Aorta (tissue), 5 donors: ENCODE results near the gene TIAL1. TPM values are rescaled to one million over a fixed set of nuclear protein-coding genes. Genes with fewer than 3 reads are reported as not detected.
"Not testable (repeated sequence)": the region's sequence is repeated elsewhere in the genome, so short reads cannot be mapped to it uniquely, and the experiment has no call there.

Experiments used
- ATAC-seq: fragments of 200-7000 bp; cut with Tn5 transposase; one replicate; pipeline ENCODE4 v1.9.1; 2022; ENCODE audit warnings: moderate library complexity; ENCODE audit not compliant: low FRiP score
- DNase-seq, 2 donors: peaks; one replicate each; pipeline ENCODE4 v3.0.0-alpha.2; 2020
- H3K27ac ChIP-seq, 2 donors: one replicate each; pipeline ENCODE4 v1.5.1; 2013; ENCODE audit warnings: low read length in 2 of 2, mild to moderate bottlenecking in 2 of 2, moderate library complexity in 2 of 2, control low read depth in 1 of 2, inconsistent platforms in 1 of 2, low read depth in 1 of 2
- H3K27me3 ChIP-seq, 2 donors: one replicate each; pipeline ENCODE4 v1.6.1; 2013; ENCODE audit warnings: control low read depth in 1 of 2, low read length in 1 of 2, mild to moderate bottlenecking in 1 of 2, moderate library complexity in 1 of 2; ENCODE audit not compliant: insufficient read depth in 2 of 2, control insufficient read depth in 1 of 2
- H3K36me3 ChIP-seq, 2 donors: one replicate each; pipeline ENCODE4 v1.6.1; 2013; ENCODE audit warnings: control low read depth in 1 of 2, low read length in 1 of 2, mild to moderate bottlenecking in 1 of 2; ENCODE audit not compliant: insufficient read depth in 2 of 2, control insufficient read depth in 1 of 2
- H3K4me1 ChIP-seq, 2 donors: one replicate each; pipeline ENCODE4 v1.6.1; 2013; ENCODE audit warnings: low read length in 2 of 2, control low read depth in 1 of 2, mild to moderate bottlenecking in 1 of 2, moderate library complexity in 1 of 2; ENCODE audit not compliant: insufficient read depth in 2 of 2, control insufficient read depth in 1 of 2
- H3K4me3 ChIP-seq, 2 donors: one replicate each; pipeline ENCODE4 v1.5.1; 2013; ENCODE audit warnings: low read length in 2 of 2, control low read depth in 1 of 2, mild to moderate bottlenecking in 1 of 2
- H3K9me3 ChIP-seq: one replicate; pipeline ENCODE4 v1.6.1; 2013; ENCODE audit warnings: mild to moderate bottlenecking, low read length; ENCODE audit not compliant: control insufficient read depth
- WGBS, 2 donors: extraction: QIAGEN DNeasy Blood & Tissue Kit; methylation state at CpG; one replicate each; pipeline ENCODE4 v1.1.7; 2013; 5-methylcytosine and 5-hydroxymethylcytosine counted together
- intact Hi-C, 2 donors: fragments of 100-400 bp; cut with DNase I; formaldehyde crosslinking; loops; one replicate each; pipeline versions ENCODE4 v1.14.2 to v1.15.0; 2022
- polyA plus RNA-seq, 2 donors: library from polyadenylated mRNA; stranded (reverse); fragments of 200-250 nt; gene quantifications; one replicate each; pipeline ENCODE4 v1.2.3, GENCODE V29; 2013
- total RNA-seq, 2 donors: library from RNA; stranded (reverse); fragmentation: NEBNext Ultra II Directional; extraction: Animal tissue kit (Norgen Biotek cat#: 25700); gene quantifications; one replicate each; pipeline ENCODE4 v1.2.1, GENCODE V29; 2021
- donor health status: healthy with polysubstance abuse.
- donor health status: Bipolar disorder and iron deficiency.
- donor health status: DM: no; HTN: no; CAD: no.
- donor health status: DM: no; HTN: no; CAD: no.
- donor health status: DM: yes; HTN: yes; CAD: no.

Gene TIAL1
- total and polyA plus RNA-seq, 4 donors: 29.2 to 123 (median 83.0) TPM

- DNase-seq (no peak), ATAC-seq (no peak)
- Histone ChIP-seq H3K27ac (no peak overlapping the region), H3K27me3 (no peaks in the 10 kb centered on the region), H3K4me3 (no peak overlapping the region), H3K9me3 (no peaks in the 10 kb centered on the region), H3K36me3 (peaks cover 0 to 4% of the 10 kb centered on the region in 2 donors), H3K4me1 (no peaks in the 10 kb centered on the region)
- 35 to 36% methylated on average over 5 of the region's 5 CpGs for WGBS, 2 donors
- intact Hi-C loops: no loop called here
These were observed 21.3 kb downstream of the TIAL1 start for GRCh38 chr10:119575506-119575905.

GRCh38 chr10:119567978-119568377 is 28.8 kb downstream of the TIAL1 start:
- Histone ChIP-seq H3K36me3 (no peaks in the 10 kb centered on the region), H3K4me1 (no peaks in the 10 kb centered on the region), H3K4me3 (no peak overlapping the region), H3K9me3 (no peaks in the 10 kb centered on the region), H3K27me3 (no peaks in the 10 kb centered on the region), H3K27ac (no peak overlapping the region)
- intact Hi-C loops: no loop called here
- no peak for ATAC-seq
- WGBS, 2 donors: 86 to 89% methylated on average over 8 of the region's 8 CpGs
- no peak for DNase-seq

GRCh38 chr10:119562097-119562496 is 34.7 kb downstream of the TIAL1 start:
- DNase-seq (no peak), ATAC-seq (no peak)
- Histone ChIP-seq H3K36me3 (no peaks in the 10 kb centered on the region), H3K27ac (no peak overlapping the region), H3K27me3 (no peaks in the 10 kb centered on the region), H3K4me1 (no peaks in the 10 kb centered on the region), H3K4me3 (no peak overlapping the region), H3K9me3 (no peaks in the 10 kb centered on the region)
- intact Hi-C loops: no loop called here
- WGBS, 2 donors: 90 to 92% methylated on average over 4 of the region's 4 CpGs

GRCh38 chr10:119559511-119559910 is 37.3 kb downstream of the TIAL1 start:
- 94 to 99% methylated on average over 14 to 33 of the region's 33 CpGs for WGBS, 2 donors
- H3K36me3 ChIP-seq, DNase-seq, intact Hi-C loops, H3K4me3 ChIP-seq, H3K27ac ChIP-seq, ATAC-seq, H3K27me3 ChIP-seq, H3K9me3 ChIP-seq, H3K4me1 ChIP-seq: not testable (repeated sequence)

GRCh38 chr10:119556081-119556480 is 40.7 kb downstream of the TIAL1 start:
- H3K36me3 ChIP-seq, intact Hi-C loops, H3K27me3 ChIP-seq, DNase-seq, H3K4me3 ChIP-seq, H3K9me3 ChIP-seq, ATAC-seq, H3K27ac ChIP-seq, H3K4me1 ChIP-seq: not testable (repeated sequence)
- WGBS, 2 donors: 88% methylated on average over 2 of the region's 2 CpGs

GRCh38 chr10:119555178-119555784 is 41.5 kb downstream of the TIAL1 start:
- Histone ChIP-seq H3K27ac (no peak overlapping the region), H3K4me1 (no peaks in the 10 kb centered on the region), H3K27me3 (no peaks in the 10 kb centered on the region), H3K36me3 (no peaks in the 10 kb centered on the region), H3K9me3 (no peaks in the 10 kb centered on the region), H3K4me3 (no peak overlapping the region)
- ATAC-seq: no peak
- intact Hi-C loops: no loop called here
- no peak for DNase-seq
- WGBS, 2 donors: 66 to 71% methylated on average over 6 of the region's 6 CpGs

- ATAC-seq: no peak
- 60 to 66% methylated on average over 4 of the region's 4 CpGs for WGBS, 2 donors
- Histone ChIP-seq H3K4me3 (no peak overlapping the region), H3K9me3 (no peaks in the 10 kb centered on the region), H3K27me3 (peaks cover 0 to 2% of the 10 kb centered on the region in 2 donors), H3K36me3 (no peaks in the 10 kb centered on the region), H3K27ac (no peak overlapping the region), H3K4me1 (no peaks in the 10 kb centered on the region)
- intact Hi-C loops: no loop called here
- no peak for DNase-seq
These were observed 45.9 kb downstream of the TIAL1 start for GRCh38 chr10:119550827-119551226.

GRCh38 chr10:119549247-119549999 is 47.3 kb downstream of the TIAL1 start:
- H3K27ac ChIP-seq: no peak overlapping the region
- H3K36me3 ChIP-seq: no peaks in the 10 kb centered on the region
- H3K27me3 ChIP-seq: peaks cover 0 to 2% of the 10 kb centered on the region in 2 donors
- WGBS, 2 donors: 51 to 53% methylated on average over 2 of the region's 2 CpGs
- no peaks in the 10 kb centered on the region for H3K4me1 ChIP-seq
- intact Hi-C loops: no loop called here
- ATAC-seq: no peak
- no peaks in the 10 kb centered on the region for H3K9me3 ChIP-seq
- no peak for DNase-seq
- no peak overlapping the region for H3K4me3 ChIP-seq

GRCh38 chr10:119546009-119546408 is 50.8 kb downstream of the TIAL1 start:
- H3K4me1 ChIP-seq: peaks cover 0 to 3% of the 10 kb centered on the region in 2 donors
- H3K9me3 ChIP-seq: no peaks in the 10 kb centered on the region
- H3K27ac ChIP-seq: no peak overlapping the region
- H3K4me3 ChIP-seq: no peak overlapping the region
- intact Hi-C loops: no loop called here
- 57 to 67% methylated on average over 3 of the region's 3 CpGs for WGBS, 2 donors
- no peak for ATAC-seq
- peaks cover 0 to 2% of the 10 kb centered on the region in 2 donors for H3K27me3 ChIP-seq
- no peak for DNase-seq
- no peaks in the 10 kb centered on the region for H3K36me3 ChIP-seq
